Bronchial epithelial cell (primary cell): ENCODE data around the gene CLSTN2. TPM values are rescaled to one million over a fixed set of nuclear protein-coding genes. Genes with fewer than 3 reads are reported as not detected.

Source experiments
- DNase-seq: peaks from one replicate; pipeline ENCODE4 v3.0.0-alpha.2; 2010; ENCODE audit warnings: low read depth
- FAIRE-seq: peaks from 2 replicates; lab custom pipeline; 2011; peaks lifted over from hg19 to GRCh38; lab: Jason Lieb, UNC
- H3K27me3 ChIP-seq: 2 replicates; pipeline ENCODE4 v1.5.1; 2011; ENCODE audit warnings: low read length; ENCODE audit not compliant: control insufficient read depth, insufficient read depth
- H3K36me3 ChIP-seq: 2 replicates; pipeline ENCODE4 v1.5.1; 2011; ENCODE audit warnings: low read length; ENCODE audit not compliant: control insufficient read depth, insufficient read depth
- H3K4me3 ChIP-seq: 2 replicates; pipeline ENCODE4 v1.5.1; 2011; ENCODE audit warnings: mild to moderate bottlenecking, low read depth, low read length, control low read depth
- total RNA-seq: library from RNA; depleted of rRNA; stranded (reverse); fragments of >200 nt; gene quantifications from 2 replicates; pipeline ENCODE4 v1.2.1, GENCODE V29; 2014
- TF ChIP-seq, protein P1 (sequence below): IDR thresholded peaks from 2 replicates; pipeline ENCODE4 v1.5.1; 2011; ENCODE audit warnings: mild to moderate bottlenecking, moderate library complexity, low read length, control low read depth, inconsistent platforms; ENCODE audit not compliant: insufficient read depth, severe bottlenecking

CLSTN2 gene
- total RNA-seq, 1 donor from 2014 or later: 0.26 TPM

DNA sequence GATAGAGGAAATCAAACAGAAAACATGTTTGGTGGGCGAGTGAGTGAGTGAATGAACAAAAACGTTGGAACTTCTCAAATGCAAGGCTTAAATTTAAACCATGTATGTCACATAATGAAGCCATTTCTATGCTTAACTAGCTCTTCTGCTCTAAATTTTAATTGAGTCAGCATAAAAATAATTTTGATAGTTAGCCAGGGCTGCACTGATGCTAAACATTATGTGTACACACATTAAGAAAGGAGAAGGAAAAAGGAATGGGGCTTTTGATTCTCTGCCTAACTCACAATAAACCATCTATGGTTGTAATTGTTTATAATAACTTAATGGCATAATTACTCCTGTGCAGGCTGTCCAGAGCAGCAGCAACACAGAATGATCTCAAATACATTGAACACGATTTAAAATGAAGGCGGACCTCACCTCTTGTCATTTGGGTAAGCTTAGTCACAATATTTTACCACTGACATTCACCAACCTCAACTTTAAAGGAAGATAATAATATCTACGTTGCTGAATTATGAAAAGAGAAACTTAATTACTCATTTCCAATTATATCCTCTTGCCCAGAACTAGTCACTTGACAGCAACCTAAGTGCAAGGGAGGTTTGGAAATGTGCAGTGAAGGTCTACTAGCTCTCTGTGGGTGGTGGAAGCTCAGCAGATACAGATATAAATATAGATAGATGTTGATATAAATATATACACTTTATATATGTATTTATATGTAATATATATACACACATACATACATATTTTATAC is 424.4 kb downstream of the CLSTN2 start:
- Histone ChIP-seq H3K4me3 (no peak overlapping the region), H3K36me3 (no peaks in the 10 kb centered on the region), H3K27me3 (peaks cover 1% of the 10 kb centered on the region)
- FAIRE-seq (no peak), DNase-seq (no peak)
- TF ChIP-seq, protein P1, sequence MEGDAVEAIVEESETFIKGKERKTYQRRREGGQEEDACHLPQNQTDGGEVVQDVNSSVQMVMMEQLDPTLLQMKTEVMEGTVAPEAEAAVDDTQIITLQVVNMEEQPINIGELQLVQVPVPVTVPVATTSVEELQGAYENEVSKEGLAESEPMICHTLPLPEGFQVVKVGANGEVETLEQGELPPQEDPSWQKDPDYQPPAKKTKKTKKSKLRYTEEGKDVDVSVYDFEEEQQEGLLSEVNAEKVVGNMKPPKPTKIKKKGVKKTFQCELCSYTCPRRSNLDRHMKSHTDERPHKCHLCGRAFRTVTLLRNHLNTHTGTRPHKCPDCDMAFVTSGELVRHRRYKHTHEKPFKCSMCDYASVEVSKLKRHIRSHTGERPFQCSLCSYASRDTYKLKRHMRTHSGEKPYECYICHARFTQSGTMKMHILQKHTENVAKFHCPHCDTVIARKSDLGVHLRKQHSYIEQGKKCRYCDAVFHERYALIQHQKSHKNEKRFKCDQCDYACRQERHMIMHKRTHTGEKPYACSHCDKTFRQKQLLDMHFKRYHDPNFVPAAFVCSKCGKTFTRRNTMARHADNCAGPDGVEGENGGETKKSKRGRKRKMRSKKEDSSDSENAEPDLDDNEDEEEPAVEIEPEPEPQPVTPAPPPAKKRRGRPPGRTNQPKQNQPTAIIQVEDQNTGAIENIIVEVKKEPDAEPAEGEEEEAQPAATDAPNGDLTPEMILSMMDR: no peak

- no peak for FAIRE-seq
- Histone ChIP-seq H3K27me3 (peaks cover 1% of the 10 kb centered on the region), H3K4me3 (no peak overlapping the region), H3K36me3 (no peaks in the 10 kb centered on the region)
- TF ChIP-seq, protein P1: no peak
- DNase-seq: no peak
Measured at GRCh38 chr3:140360332-140360731, 425.3 kb downstream of the CLSTN2 start.

GRCh38 chr3:140363801-140364200 is 428.8 kb downstream of the CLSTN2 start:
- TF ChIP-seq, protein P1: no peak
- no peak overlapping the region for H3K4me3 ChIP-seq
- DNase-seq (peak; percentile 84), FAIRE-seq (no peak)
- H3K36me3 ChIP-seq: no peaks in the 10 kb centered on the region
- H3K27me3 ChIP-seq: no peaks in the 10 kb centered on the region

DNA sequence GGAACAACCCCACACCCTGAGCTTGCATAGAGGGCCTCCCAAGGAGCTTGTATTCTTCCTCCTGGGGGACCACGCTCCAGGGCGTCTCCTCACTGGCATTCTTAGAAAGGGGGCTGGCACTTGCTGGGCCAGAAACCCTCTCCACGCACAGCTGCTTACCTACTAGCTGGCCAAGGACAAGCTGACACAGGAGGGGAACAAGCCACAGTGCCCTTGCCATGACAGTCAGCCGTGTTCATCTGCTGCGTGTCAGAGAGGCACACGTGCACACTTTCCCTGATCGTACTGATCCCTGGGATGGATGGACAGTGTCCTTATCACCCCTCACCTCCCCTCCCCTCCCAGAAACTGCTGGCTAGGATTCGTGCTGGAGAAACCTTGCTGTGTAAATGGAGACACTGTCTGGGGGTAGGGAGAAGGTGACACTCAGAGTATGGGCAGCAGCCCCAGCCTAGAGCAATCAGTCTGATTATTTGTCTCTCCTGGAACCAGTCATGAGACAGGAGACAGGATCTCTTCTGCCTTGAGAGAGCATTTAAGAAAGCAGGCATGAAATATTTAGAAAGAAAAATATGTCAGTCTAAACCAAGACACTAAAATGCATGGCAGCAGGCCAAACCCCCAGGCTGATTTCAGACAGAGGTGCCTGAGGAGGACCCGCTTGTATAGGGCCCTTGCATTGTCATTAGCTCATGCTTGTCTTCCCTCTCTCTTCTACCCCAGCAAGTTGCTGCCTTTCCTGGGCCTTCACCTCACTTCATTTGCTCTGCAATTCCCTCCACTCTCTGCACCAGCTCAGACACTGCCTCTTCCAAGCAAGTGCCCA is 431.1 kb downstream of the CLSTN2 start:
- no peak for DNase-seq
- FAIRE-seq: no peak

DNA sequence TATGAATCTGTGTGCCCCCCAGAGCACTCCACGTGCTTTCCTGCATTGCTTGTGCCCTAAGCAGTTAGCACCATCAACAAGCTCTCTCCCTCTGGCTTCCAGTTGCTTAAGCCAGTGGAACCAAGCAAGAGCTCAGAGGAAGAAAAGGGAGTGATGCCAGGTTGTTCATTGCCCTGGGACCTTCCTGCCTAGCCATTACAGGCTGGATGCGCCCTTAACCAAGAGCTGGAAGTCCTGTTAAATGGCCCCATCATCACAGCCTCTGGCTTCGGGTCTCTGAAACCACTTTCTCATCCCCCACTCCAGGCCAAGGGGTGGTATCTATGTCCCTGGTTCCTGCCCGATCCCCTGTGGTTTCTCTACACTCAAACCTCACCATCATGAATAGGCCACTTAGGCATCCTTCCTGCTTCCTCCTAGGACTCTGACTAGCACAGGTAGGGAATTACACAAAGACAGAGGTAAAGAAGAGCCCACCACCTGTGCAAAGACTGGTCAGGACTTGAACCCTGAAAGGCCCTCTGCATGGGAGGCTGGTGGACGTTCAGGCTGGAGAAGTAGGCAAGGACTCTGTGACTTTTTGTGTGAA is 433.3 kb downstream of the CLSTN2 start:
- TF ChIP-seq, protein P1: no peak
- Histone ChIP-seq H3K27me3 (no peaks in the 10 kb centered on the region), H3K36me3 (no peaks in the 10 kb centered on the region), H3K4me3 (no peak overlapping the region)
- FAIRE-seq: peak; percentile 7
- DNase-seq: no peak

More for the DNA sequence above, 431.1 kb downstream of the CLSTN2 start:
- H3K36me3 ChIP-seq: no peaks in the 10 kb centered on the region
- H3K4me3 ChIP-seq: no peak overlapping the region
- no peaks in the 10 kb centered on the region for H3K27me3 ChIP-seq
- TF ChIP-seq, protein P1: no peak
